HG03460 (cell line): ENCODE measurements around the gene PEX11A.
"Not testable (repeated sequence)": the region's sequence is repeated elsewhere in the genome, so short reads cannot be mapped to it uniquely, and the experiment has no call there.

Experiments used
- ATAC-seq: cut with Tn5 transposase; IDR thresholded peaks from one replicate; pipeline ENCODE4 v1.9.1; 2021; ENCODE audit not compliant: unreplicated experiment

The PEX11A gene, protein sequence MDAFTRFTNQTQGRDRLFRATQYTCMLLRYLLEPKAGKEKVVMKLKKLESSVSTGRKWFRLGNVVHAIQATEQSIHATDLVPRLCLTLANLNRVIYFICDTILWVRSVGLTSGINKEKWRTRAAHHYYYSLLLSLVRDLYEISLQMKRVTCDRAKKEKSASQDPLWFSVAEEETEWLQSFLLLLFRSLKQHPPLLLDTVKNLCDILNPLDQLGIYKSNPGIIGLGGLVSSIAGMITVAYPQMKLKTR

DNA sequence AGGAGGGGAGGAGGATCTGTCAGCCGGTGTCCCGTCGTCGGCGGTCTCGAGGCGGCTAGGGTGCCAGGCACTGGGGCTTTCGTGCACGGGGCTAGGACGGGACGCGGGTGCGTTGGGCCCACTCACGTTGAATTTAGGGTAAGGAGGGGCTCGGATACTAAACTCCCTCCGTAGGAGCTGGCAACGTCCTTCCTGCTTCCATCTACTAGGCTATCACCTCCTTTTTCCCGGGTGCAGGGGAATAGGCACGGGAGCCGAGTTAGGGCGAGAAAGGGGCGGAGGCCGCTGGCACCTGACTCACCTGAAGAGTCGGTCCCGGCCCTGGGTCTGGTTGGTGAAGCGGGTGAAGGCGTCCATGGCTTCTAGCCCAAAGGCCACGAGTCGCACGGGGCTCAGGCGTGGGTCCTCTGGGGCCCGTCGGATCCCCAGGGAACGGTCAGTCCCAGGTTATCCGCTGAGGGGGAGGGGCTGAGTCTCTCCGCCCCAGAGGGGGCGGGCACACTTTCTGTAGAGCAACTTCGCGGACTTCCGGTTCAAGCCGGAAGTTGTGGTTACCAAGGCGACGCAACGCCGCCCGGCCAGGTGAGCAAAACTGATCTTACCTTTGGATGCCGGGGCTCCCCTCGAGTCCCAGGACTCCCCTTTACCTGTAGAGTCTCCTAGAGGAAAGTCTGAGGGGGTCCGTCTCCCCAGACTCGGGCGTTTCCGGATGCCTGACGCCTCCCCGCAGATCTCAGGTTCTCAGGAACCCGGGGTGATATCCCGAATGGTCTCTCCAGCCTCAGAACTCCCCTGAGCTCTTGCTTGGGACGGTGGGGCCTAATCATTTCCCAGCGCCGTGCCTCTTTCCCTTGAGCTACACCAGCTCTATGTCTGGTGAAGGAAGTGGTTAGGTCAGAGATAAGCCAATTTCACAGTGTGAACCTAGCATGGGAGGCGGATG is at the start of gene PEX11A, which contains the start of gene WDR93:
TSS of gene PEX11A (minus strand) at position 479 of the 943 bp plus-strand sequence. CDS start at position 357, 122 bp downstream.
TSS of gene WDR93 (plus strand) at position 536 of the 943 bp plus-strand sequence. CDS start 10,936 bp downstream, outside the sequence.
- peak; percentile 98 for ATAC-seq

DNA sequence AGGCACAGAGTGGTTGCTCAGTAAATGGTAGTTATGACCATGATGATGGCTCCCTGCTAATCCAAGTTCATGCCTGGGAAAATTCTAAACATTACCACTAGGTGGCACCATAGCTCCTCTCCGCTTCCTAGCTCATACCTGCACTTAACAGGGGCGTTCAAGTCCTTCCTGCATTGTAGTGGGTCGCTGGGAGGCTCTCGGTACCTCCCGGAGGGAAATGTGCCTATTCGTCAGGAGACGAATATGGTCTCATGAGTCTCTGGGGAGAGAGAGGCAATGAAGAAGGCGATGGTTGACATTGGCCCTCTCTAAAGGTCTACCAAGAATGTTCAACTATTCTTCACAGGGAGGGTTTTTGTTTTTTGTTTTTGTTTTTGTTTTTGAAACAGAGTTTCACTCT is 49.6 kb upstream of the PEX11A start:
- no peak for ATAC-seq

DNA sequence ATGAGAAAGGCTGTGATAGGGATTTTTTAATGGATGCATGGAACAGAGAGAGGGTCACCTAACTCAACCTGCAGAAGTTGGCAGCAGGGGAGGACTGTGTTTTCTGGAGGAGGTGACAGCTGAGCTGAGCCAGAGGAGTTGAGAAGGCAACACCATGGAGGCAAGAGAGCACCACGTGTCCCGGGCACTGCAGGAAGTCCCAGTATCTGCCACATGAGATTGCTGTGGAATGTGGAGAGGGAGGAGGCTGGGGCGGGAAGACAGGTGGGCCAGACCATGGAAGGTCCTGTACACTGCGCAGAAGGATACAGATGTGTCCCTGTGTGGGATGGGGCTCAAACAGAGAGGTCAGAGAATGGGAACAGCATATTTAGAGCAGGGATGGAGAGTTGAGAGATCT is 45.2 kb upstream of the PEX11A start:
- no peak for ATAC-seq

DNA sequence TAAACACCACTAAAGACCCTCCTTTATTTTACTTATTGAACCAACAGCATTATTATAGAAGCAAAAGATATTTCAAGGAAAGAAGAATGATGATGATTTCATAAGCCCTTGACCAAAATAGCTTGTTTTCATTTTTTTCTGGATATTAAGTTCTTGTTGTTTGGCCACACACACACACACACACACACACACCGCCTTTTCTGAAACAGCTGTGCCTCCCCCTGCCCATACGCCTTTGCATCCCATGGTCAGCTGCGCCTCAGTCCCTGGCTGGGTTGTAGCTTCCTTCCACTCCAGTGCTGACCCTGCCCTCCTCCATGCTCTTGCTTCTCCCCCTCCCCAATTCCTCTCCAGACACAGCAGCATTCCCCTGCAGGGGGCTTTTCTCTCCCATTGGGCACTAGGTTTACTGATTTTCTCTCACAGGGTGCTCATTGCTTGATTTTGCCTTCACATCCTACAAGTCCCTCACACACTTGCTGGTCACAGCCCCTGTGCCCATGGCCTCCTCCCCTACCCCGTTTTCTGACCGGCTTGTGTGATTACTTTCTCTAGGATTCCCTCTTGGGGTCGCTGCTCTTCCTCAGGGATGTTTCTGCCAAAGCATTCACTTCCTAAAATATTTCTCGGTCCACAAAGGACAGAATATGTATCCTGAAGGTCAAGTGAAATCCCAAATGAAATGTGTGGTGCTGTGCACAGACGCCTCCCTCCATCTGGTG is 42.1 kb upstream of the PEX11A start:
- ATAC-seq = no peak

DNA sequence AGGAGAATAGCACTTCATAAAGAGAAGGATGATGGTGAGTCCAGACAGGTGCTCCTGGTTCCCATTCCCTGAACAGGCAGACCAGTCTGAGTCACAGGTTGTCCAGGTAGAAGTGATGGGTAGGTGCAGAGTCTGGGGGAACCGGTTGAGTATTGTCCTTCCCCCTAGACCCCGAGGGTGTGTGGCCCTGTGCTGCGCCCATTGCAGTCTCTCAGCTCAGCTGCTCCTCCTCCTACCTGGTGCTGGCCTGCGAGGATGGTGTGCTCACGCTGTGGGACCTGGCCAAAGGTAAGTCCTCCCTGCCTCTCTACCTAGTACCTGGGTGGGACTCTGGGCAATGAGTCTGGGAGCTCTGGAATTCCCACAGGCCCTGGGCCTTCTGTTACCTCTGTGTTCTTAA is 40.7 kb upstream of the PEX11A start:
- no peak for ATAC-seq

DNA sequence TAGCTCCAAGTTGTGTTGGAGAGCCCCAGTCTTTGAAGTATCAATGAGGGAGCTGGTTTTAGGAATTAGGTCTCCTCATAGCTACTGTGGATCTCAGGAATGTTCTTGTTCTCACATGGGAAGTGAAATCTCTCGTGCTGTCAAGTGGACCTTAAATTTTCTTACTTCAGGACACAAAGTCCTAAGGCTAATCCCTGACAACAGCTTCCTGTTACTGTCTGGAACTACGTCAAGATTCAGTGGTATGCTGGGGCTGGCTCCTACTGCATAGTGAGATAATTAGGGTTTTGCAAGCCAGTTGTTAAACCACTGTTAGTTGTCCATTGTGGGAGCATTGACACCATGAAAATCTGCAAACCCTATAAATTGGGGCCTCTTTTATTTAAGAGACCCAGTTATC is 37.7 kb upstream of the PEX11A start:
- no peak for ATAC-seq

DNA sequence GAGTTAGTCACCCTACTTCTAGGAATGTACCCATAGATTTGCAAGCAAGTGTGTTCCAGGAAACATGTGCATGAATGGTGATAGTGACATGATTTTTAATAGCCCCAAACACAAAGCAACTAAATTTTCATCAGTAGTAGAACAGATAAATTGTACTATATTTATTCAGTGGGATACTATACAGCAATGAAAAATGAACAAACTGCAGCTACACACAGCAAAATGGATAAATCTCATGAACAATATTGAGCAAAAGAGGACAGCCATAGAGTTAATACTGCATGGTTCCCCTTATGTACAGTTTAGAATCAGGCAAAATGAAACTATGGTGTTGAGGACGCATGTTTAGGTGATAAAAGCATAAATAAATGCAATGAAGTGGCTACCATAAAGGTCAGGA is 34.5 kb upstream of the PEX11A start:
- no peak for ATAC-seq

DNA sequence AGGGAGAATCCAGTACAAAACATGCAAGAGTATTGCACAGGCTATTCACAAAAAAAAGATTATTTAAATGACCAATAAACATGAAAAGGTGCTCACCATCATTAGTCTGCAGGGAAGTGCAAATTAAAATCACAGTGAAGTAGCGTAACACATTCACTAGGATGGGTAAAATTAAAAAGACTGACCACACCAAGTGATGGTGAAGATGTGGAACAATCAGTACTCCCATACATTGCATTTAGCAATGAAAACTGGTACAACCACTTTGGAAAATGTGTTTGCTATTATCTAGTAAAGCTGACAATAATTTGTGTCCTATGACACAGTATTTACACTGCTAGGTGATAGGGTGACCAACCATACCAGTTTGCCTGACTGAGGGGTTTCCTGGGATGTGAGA is 34.1 kb upstream of the PEX11A start:
- ATAC-seq = no peak

DNA sequence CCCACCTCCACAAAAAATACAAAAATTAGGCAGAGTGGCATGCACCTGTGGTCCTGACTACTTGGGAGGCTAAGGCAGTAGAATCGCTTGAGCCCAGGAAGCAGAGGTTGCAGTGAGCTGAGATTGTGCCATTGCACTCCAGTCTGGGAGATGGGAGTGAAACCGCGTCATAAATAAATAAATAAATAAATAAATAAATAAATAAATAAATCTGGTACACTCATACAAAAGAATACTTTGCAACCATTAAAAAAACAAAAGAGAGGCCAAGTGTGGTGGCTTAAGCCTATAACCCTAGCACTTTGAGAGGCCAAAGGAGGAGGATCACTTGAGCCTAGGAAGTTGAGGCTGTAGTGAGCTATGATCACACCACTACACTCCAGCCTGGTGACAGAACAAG is 32.5 kb upstream of the PEX11A start:
- ATAC-seq = no peak

DNA sequence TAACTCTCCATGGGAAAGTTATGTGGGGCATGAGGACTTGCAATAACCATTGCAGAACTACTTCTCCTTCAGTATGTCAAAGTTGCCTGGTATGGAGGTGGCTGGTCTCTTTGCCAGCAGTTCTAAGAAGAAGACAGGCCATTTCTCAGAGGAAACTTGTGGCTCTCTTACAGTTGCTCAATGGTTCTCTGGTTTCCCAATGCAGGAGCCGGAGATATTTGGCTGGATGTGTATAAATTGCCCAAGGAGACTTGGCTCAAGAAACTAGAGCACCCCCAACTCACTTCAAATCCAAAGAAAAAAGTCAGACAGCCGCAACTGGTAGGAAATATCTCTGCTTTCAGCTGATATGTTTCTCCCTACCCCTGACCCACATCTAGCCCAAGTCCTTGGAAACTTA is 24.2 kb upstream of the PEX11A start:
- no peak for ATAC-seq

DNA sequence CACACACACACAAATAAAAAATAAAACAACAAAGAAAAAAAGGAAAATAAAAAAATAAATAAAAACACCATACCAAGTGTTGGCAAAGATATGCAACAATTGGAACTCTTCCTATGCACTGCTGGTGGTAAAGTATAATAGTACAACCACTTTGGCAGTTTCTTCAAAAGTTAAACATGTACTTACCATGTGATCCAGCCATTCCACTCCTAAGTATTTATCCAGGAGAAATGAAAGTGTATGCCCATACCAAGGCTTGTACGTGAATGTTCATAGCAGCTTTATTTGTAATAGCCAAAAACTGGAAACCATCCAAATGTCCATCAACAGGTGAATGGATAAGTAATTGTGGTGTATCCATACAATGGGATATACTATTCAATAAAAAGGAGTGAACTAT is 17.0 kb upstream of the PEX11A start:
- no peak for ATAC-seq

DNA sequence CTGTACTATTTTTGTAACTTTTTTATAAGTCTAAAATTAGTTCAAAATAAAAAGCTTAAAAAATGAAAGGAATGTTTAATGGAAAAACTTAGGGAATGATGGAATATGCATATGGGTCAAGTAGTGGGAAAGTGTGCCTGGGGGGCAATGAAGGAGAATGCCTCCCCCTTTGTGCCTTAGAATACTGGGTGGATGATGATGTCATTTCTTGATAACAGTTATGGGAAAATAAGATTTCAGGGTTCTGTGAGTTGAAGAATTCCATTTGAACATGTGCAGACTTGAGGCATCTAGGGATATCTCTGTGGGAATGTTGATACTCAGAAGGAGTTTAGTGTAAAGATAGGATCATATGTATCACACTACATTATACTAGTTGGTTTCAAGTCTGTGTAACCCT is 13.9 kb upstream of the PEX11A start:
- ATAC-seq = no peak

DNA sequence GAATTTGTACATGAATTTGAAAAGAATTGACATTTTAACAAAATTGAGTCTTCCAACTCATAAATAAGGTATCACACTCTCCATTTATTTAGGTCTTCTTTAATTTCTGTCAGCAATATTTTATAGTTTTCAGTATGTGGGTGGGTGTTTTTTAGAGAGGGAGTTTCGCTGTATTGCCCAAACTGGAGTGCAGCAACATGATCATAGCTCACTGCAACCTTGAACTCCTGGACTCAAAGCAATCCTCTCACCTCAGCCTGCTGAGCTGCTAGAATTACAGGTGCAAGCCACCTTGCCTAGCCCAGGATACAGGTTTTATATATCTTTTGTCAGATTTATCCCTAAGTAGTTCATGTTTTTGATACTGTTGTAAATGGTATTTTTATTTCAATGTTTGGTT is 4.6 kb upstream of the PEX11A start:
- ATAC-seq = no peak

DNA sequence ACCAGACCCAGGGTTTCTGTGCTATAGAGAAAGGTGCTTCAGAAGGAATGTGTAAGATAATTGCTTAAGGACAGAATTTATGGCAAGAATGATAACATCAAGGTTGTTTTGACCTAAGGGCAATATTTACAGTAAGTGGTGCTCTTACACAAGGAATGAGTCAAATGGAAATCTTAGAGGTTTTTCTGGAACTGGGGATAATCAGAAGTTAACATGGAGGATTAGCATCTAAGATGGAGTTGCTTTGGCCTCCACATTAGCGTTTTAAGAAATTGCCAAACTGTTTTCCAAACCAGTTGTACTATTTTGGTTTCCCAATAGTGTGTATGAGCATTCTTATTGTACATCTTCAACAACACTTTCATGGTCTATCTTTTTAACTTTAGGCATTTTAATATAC is 3.1 kb upstream of the PEX11A start:
- ATAC-seq = no peak

DNA sequence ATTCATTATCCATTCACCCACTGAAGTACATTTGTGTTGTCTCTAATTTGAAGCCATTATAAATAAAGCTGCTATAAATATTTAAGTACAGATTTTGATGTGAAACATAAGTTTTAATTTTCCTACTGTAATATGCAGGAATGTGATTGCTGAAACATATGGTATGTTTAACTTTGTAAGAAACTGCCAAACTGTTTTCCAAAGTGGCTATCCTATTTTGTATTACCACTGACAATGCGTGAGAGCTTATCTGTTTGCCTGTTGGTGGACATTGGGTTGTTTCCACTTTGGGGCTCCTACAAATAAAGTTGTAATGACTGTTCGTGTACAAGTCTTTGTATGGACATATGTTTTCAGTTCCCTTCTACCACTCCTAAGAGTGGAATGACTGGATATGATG is 2.5 kb upstream of the PEX11A start:
- no peak for ATAC-seq

DNA sequence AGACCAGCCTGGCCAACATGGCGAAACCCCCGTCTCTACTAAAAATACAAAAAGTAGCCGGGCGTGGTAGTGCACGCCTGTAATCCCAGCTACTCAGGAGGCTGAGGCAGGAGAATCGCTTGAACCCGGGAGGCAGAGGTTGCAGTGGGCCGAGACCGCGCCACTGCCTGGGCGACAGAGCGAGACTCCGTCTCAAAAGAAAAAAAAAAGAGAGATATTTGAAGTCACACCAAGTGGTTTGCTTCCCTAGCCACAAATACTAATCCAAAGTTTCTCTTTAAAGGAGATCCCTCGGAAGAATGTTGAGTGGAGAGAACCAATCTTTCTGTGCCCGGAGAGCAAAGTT is 651 bp downstream of the PEX11A start:
- ATAC-seq = not testable (repeated sequence)

DNA sequence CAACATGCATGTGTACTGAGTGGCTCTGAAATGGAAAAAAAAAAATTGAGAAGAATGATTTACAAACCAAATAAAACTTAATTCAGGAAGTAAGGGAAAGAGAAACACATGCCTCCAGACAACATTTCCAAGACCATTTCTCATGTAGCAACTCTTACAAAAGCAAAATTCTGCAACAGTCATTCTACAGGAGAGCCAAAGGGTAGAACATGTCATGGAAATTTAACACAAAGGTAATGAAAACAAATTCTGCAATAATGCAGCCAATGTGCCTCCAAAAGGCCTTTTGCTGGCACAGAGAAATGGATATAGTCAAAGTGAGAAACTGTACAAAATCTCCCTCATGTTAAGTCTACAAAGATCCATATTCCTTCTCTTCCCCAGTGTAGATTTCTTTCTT is 4.0 kb downstream of the PEX11A start:
- no peak for ATAC-seq

DNA sequence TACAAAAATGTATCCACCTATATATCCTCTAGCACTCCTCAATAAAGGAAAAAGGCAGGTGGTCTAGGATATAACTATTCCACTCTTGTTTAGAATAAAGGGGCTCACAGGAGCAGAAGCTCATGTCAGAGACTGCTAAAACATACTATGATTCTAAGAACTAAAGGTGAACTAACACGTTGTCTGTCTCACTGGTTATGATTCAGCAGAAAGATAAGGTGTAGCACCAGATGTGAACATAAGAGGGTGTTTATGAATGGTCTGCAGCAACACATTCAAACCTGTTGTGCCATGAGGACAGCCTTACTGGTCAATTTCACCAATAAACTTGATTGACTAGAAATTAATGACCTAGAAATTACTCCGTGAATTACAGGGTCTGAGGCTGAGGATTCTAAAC is 4.6 kb downstream of the PEX11A start:
- no peak for ATAC-seq

DNA sequence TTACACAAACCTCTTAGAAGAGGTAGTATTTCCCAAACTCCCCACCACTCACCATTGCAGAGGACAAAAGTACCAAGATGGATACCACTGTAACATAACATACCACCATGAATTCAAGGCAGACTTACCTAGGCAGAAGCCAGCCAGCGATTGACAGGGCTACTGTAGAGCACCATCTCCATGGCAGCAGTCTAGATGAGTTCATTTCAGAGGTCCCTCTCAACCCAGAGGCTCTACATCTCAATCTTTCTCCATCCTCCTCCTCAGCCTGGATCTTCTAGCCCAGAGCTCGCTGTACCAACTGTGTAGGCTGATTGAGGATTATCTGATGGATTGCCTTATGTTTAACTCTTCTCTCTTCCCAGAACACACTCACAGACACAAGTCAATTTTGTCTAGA is 9.4 kb downstream of the PEX11A start:
- ATAC-seq = no peak

DNA sequence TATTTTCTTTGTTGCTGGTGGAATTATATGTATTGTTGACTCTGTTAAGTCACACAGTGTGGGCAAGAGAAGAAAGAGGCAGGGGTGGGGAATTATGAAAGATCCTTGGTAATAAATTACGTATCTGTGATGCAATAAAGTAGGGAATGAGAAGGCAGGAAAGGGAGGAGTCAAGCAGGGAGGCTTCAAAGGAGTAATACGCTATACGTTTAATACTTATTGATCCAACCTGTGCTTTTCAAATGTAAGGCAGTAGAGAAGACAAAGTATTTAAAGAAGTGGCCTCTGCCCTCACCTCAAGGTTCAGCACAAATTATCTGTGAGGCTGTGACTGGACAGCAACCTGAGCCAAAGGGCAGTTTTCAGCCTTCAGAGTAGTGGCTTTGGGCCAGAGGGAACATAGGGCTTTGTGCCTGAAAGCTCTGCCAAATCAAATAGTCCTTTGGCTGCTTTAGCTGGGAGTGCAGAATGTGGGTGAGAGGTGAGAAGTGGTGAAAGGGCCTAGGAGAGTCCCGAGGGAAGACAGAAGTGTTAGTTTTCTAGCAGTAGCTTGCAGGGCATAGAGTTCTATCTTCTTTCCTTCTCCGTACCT is 10.2 kb downstream of the PEX11A start:
- no peak for ATAC-seq

DNA sequence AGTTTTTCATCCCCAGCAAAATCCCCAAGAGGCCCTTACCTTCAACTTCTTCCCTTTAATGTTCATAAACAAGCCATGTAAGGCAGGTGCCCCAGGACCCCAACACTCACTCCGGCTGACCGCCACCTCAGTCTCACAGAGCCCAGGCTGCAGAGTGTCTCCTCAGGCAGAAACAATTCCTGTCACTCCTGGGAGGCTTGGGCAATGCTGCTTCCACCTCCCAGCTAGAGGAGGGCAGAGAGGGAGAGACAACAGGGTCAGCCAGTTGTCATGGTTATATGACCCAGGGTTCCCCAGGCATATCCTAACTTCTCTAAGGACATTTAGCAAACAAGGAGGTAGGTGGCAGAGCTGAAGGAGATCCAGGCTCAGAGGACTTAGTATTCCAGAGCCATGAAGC is 11.3 kb downstream of the PEX11A start, which contains the start of gene PLIN1:
TSS of gene PLIN1 (minus strand) at position 156 of the 400 bp plus-strand sequence. CDS start 1,878 bp downstream, outside the sequence.
- no peak for ATAC-seq
